Kidney tubule cell (primary cell): ENCODE data around the gene AMN.

ENCODE experiments used
- DNase-seq: peaks from one replicate; pipeline ENCODE4 v3.0.0-alpha.2; 2018; ENCODE audit warnings: low spot score

The AMN gene

DNA sequence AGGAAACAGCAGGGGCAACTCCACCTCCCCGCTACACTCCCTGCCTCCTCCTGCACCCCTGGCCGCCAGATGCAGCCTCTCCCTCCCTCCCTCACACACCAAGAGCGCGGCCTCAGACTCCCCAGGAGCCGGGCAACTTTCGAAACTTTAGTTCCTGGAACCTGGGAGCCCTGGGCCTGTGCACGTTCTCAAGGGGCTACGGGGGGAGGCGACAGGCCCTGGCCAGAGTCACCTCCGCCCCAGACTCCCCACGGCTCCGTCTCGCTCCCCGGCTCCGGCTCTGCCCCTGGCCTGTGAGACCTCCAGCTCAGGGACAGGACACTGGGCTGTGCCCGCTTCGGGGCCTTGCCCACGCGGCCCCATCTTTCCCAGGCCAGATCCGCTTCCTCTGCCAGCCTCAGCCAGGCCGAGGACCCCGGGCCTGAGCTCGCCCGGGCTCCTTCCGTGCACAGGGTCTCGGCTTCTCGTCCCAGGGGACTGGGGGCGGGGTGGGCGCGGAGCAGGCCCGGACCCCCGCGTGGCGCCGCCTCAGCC is 5.5 kb downstream of the AMN start:
- DNase-seq = no peak

DNA sequence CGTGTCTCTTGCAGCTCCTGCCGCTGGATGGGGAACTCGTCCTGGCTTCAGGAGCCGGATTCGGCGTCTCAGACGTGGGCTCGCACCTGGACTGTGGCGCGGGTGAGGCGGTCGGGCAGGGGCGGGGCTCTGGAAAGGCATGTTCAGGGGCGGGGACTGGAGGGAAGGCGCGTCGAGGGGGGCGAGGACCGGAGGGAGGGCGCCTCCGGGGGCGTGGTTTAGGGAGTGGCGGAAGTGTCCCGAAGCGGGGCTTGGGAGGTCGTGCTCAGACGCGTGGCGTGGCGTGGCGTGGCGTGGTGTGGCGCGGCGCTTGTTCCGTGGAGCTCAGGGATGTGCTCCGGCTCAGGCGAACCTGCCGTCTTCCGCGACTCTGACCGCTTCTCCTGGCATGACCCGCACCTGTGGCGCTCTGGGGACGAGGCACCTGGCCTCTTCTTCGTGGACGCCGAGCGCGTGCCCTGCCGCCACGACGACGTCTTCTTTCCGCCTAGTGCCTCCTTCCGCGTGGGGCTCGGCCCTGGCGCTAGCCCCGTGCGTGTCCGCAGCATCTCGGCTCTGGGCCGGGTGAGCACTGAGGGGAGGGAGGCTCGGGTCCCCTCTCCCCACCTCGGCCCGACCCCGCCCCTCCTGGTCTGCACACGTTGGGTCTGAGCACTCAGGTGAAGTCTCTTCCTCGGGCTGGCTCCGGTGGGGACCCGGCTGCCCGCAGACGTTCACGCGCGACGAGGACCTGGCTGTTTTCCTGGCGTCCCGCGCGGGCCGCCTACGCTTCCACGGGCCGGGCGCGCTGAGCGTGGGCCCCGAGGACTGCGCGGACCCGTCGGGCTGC is 6.2 kb downstream of the AMN start:
- peak; percentile 58 for DNase-seq

DNA sequence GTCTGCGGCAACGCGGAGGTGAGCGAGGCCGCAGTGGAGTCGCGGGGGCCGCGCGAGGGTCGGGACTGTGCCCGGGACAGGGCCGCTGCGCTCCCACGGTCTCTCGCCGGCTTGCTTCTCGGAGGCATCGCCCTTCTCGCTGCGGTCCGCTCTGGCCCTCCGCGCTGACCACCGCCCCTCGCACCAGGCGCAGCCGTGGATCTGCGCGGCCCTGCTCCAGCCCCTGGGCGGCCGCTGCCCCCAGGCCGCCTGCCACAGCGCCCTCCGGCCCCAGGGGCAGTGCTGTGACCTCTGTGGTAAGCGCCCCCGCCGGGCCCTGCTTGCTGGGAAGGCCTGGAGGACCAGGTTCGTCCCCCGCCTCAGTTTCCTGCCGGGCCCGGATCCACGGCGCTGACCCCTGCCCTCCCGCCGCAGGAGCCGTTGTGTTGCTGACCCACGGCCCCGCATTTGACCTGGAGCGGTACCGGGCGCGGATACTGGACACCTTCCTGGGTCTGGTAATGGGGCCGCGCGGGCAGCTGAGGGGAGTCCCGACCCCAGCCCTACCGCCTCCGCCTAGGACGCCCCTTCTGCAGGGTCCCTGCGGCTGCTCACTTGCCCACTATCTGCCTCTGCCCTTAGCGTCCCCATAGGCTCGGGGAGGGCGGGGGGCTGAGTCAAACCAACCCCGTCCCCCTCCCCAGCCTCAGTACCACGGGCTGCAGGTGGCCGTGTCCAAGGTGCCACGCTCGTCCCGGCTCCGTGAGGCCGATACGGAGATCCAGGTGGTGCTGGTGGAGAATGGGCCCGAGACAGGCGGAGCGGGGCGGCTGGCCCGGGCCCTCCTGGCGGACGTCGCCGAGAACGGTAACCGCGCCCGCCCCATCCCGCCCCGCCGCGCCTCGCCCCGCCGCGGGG is 7.0 kb downstream of the AMN start:
- DNase-seq = no peak

DNA sequence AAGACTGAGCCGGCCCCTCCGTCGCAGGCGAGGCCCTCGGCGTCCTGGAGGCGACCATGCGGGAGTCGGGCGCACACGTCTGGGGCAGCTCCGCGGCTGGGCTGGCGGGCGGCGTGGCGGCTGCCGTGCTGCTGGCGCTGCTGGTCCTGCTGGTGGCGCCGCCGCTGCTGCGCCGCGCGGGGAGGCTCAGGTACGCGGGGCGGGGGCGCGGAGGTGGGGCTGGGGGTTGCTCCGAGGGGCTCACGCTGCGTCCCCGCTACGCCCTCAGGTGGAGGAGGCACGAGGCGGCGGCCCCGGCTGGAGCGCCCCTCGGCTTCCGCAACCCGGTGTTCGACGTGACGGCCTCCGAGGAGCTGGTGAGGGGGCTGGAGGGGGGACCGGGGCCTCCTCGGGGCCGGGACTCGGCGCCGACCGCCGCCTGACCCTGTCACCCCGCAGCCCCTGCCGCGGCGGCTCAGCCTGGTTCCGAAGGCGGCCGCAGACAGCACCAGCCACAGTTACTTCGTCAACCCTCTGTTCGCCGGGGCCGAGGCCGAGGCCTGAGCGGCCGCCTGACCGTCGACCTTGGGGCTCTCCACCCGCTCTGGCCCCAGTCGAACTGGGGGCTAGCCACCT is 7.8 kb downstream of the AMN start:
- no peak for DNase-seq

DNA sequence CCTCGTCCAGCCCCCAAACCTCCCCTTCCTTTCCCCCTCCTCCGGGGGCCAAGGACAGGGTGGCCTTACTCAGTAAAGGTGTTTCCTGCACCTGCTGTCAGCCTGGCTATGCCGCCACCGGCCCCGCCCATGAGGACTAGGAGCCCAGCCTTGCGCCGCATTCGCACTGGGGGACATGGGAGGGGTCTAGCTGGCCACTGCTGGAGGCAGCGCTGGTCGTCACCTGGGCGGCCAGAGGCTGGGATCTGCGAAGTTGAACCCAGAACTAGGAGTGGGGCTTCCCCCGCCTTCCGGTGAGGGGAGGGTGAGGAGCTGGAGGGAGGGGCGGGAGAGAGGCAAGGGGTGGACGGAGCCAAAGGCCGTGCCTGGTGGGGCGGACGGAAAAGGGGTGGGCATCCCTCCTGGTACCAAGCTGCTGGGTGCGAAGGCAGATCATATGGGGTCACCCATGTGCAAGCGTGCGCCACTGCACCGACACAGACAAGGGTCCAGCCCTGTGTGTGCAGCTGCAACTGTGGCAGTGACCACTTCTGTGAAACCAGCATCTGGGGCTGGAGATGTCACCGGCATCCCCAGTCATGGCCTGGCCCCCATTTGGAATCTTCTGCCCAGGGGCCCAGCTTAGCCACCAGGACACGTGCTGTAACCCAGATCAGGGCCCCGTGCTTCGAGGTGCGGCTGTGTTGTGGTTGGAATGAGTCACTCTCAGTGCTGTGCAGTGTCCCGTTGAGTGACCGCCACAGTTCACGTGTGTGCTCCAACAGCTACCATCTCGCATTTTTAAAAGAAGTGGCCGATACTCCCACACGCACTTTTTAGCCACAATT is 8.5 kb downstream of the AMN start:
- peak; percentile 81 for DNase-seq

DNA sequence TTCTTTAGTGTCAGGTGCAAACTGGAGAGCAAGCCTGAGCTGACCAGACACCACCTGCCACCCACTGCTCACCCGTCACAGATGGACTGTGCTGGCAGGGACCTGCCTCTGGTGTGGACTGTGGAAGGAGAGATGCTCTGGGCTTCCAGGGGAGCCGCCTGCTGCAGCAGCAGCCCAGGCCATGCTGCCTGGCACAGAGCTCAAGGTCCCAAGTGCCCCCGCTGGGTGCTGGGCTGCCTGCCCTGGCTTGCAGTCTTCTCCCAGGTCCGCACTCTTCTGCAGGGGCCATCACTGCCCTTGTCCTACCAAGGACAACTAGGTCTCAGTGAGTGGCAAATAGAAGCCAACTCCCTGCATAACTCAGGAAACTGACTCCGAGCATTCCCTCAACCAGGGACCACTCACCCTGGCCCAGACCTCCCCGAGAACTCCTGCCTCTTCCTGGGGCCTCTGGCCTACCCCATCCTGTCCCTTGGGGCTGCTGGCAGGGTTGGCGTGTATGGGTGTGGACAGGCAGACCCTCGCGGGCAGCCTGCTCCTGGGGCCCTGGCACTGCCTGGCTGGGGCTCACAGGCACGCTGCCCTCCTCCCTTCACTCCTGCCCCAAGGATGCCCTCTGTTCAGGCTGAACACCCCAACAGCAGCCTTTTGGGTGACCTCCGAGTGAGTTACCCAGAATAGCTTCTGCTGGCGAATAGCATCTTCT is 9.3 kb downstream of the AMN start:
- no peak for DNase-seq

DNA sequence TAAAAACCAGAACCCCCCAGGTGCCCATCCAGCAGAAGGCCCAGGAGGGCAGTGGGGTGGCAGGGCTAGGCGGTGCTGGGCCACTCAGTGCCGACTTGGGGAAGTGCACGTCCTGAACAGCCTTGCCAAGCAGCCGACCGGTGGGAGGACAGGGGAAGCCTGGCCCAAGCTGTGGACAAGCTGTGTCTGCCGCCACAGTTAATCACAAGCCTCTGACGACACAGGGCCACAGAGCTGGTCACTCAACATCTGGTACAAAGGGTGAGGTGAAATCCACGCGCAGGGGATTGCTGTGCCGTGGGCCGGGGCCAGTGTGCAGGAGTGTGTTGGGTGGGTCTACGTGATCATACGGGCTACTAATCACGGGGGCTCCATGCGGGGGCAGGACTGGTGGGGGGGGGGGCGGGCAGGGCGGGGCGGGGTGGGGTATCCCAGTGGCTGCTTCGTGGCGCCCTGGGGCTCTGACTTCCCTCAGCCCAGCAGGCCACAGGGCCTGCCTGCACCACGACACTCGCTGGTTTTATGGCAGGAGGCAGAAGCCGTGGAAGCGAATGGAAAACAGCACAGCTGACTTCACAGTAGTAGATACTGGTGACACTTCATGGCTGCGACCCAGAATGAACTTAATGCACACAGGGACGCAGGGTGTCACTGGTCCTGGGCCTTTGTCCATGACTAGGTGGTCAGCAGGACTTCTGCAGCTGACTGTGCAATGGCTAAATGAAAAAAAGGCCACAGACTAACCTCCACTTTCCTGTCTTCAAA is 10.2 kb downstream of the AMN start:
- DNase-seq = no peak

DNA sequence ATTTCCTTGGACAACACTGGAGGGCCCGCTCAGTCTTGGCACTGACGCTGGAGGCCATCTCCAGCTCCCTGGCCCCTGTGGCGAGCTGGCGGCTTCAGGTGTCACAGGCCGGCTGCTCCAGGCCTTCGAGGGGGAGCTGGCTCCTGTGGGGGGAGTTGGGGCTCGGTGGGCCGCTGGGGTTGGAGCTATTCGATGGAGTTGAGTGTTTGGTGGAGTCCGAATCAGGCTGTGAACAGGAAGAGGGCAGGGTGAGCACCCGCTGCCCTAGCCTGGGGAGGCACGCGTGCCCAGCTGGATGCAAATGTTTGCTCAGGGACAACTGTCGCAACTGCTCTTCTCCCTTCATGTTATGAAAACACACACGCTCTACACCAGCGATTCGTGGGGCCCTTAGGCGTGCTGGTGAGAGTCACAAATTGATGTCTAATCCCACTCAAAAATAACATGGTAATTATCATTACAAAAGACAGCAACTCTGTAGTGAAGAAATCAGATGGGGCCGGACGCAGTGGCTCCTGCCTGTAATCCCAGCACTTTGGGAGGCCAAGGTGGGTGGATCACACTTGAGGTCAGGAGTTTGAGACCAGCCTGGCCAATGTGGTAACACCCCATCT is 11.3 kb downstream of the AMN start:
- no peak for DNase-seq

DNA sequence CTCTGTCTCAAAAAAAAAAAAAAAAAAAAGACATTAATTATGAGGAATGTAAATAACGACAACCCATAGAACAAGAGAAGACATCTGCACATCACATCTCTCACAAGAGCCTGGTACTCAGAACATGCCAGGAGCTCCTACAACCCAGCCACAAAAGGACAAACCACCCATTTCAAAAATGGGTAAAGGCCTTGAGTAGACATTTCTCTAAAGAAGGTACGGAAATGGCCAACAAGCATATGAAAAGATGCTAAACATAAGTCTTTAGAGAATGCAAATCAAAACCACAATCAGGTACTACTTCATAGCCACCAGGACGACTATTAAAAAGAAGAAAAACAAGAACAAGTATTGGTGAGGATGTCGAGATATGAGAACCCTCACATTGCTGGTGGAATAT is 13.3 kb downstream of the AMN start:
- DNase-seq = no peak

DNA sequence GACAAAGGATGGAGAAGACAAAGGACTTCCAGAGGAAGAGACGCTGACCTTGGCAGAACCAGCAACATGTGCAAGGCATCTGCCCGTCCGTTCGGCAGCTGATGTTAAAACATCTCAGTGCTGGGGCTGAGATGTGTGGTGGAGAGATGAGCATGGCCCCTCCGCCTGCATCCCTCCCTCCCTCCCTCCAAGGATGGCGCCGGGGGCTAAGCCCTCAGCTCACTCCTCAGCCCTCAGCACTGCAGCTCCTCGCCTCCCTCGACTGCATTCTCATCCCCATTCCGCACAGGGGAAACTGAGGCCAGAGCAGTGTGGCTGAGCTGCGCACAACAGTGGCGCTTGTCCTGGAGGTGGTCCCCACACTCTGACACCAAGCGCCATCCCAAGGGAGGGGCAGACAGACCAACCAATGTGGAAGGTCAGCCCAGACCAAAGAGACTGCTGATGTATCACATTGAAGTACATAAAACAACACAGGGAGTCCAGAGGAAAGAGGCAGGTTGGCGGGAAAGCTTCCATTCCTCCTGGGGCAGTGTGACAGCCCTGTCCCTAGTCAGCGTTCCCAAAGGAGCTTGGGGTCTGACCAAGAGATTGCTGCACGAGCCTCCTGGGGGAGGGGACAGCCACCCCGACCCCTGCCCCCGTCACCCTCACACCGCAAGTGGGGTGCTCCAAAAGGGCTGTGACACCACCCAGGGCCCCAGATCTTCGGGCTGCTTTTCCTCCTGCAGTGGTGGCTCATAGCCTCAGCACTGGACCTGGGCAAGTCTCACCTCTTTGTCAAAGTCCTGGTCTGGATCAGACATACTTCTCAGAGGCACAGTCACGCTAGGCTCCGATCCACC is 15.1 kb downstream of the AMN start:
- DNase-seq = no peak

DNA sequence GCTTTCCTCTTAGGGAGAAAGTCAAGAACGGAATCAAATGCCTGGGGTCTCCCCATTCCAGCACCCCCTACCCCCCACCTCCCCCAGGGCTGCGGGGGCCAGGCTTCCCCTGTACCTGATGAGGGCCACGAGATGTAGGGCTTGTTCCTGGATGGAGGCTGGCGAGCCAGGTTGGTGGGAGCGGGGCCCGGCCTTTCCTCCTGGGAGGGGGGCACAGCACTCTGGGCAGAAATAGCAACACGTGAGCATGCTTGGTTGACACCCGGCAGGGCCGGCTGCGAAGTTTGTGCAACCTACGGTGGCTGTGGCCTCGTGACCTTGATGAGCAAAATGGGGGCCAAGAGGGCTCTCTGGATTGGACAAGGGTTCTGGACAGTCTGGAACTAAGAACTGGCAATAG is 15.7 kb downstream of the AMN start:
- DNase-seq = no peak

DNA sequence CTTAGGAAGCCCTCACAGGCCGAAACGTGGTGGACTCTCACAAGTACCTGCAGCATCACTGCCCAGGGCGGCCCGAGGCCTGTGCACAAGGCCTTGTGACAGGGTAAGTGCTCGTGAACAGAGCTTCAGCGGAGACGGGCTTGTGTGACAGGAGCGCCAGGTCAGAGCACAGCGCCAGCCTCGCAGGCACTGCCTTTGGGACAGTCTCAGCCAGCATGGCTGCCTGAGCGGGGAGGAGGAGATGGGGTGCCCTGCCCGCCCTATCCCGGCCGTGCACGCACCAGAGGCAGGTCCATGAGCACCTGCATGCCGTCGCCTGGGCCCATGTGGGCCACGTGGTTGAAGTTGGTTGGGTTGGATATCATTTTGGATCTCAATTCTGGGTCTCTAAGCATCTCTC is 16.9 kb downstream of the AMN start:
- DNase-seq = no peak

DNA sequence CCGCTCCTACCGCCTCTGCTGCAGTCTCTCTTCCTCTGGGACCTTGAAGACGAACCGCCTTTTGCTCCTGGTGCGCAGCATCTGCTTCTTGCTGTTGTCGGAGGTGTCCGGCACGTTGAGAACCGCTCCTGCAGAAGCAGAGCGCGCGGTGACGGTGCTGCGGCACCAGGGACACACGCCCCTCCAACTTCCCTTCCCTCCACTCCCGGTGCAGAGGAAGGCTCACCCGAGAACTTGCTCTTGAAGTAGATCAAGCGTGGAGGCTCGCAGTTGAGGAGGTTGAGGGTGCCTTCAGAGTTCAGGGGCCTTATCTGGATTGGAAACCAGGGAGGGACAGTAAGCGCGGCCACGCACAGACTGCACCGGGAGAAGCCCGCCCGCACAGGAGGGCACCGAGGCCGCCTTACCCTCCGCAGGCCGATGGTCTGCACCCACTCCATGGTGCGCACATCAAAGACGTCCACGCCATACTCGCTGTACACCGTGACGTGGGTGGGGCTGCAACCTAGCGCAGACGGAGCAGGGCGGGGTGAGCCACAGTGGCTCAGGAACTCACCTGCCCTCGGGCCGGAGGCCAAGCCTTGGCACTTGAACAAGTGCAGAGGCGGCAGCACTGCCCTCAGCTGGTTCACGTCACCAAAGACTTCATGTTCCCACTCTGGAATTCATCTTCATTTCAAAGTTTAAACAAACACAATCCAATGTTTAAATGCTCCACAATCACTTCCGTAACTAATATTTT is 17.5 kb downstream of the AMN start:
- DNase-seq = no peak

DNA sequence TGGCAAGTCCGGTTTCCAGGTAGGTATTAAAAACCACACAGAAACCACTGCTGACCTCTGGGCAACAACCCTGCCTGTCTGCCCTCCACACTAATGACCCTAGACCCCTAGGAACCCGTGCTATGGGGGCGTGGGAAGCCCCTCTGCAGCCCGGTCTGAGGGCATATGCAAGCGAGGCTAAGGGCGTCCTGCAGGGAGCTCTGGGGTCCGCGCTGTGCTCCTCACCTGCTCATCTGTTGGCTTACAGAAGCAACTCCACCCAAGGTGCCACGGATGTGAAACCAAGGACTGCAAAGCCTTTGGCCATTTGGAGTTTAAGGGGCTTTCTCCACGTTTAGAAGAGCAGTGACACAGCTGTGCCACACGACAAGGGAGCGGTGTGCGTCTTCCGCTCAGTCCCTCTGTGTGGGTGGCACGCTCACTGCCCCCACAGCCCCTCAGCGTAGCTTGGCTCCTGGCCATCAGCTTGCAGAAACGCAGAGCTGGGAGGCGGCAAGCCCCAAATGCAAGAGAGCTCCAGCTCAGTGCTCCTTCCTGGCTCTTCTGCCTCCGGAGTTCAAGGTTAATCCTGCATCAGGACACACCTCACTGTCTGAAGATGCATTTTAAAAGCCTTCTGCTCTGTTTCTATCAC is 18.4 kb downstream of the AMN start:
- DNase-seq = no peak

DNA sequence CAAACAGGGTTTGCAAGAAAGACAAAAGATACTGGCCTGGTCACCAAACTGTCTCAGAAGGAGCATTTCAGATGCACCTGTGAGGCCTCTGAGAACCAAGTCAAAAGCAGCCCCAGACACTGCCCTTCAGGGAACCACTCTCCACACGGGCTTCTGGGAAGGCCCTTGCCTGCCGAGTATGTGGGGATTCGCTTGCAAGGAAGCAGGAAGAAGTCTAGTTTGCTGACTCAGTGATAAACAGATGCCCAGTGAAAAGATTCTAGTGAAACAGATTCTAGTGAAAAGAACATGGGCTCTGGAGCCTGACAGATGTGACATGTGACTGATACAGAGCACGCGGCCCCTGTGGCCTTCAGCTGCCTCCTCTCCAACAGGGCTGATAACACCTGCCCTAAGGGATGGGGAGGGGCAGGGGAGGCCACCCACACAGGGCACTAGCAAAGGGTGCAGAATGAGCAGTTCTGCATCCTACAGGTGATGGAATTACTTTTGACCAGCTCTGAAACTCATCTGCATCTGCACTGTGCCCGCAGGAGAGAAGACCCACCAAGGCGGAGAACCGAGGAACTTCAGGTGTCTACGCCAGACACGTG is 19.1 kb downstream of the AMN start:
- DNase-seq = no peak

DNA sequence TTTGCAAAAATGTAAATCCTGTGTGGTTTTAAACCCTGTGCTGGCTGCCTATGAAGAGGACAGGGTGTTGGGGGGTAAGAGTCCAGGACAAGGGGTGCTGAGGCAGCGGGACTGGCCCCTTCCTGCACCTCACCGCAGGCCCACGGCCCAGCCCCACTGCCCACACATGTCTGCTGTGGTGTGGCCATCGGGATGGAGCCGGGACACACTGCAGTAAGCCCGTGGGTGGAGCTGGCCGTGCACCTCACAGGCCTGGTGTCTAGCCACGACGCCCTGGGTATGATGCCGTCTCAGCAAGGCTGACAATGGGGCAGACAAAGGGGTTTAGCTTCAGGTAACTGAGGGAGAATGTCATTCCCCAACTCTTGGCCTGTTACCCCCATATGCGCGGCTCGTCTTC is 19.6 kb downstream of the AMN start:
- no peak for DNase-seq

DNA sequence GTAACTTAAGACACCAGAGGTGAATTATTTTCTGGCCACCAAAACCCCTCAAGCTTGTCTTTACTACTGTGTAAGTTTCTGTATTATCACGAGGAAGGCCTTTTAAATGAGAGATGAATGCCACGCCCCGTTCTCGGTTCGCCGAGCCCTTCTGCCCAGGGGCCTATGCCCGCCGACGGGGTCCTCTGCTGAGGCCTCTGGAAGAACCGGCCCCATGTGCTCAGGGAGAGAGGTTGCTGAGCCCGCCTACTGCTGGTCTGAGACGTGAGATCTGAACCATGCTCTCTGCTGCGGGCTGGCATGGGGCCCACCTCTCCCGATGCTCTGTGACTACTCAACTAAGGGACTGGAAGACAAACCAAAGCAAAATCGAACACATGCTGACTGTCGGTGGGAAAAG is 21.0 kb downstream of the AMN start:
- DNase-seq = no peak
